Breast epithelium (tissue), 3 donors: ENCODE measurements around the gene ADRM1.

ENCODE experiments used
- CTCF ChIP-seq, 3 donors: fragments of 450-650 bp; IDR thresholded peaks; one replicate each; pipeline ENCODE4 v1.5.1; 2016 to 2017; ENCODE audit warnings: antibody characterized with exemption in 3 of 3, mild to moderate bottlenecking in 3 of 3, moderate library complexity in 3 of 3
- POLR2A ChIP-seq: fragments of 450-650 bp; IDR thresholded peaks from one replicate; pipeline ENCODE4 v1.6.1; 2016; ENCODE audit warnings: antibody characterized with exemption, mild to moderate bottlenecking, moderate library complexity

DNA sequence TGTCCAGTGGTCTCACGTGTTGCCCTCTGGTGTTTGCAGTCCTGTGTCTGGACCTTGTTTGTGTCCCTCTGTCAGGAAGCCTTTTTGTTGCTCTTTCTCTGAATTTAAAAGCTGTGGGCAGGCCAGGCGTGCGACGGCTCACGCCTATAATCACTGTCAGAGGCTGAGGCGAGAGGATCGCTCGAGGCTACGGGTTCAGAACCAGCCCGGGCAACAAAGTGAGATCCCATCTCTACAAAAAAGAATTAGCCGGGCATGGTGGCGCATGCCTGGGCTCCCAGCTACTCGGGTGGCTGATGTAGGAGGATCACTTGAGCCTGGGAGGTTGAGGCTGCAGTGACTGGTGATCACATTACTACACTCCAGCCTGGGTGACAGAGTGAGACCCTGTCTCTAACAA lies 35.9 kb upstream of the ADRM1 start:
- TF ChIP-seq CTCF (IDR thresholded peaks at IDR 0.05) (no peak), POLR2A (no peak)
